TTC549 (cell line): ENCODE results near the gene PRKAG2.
"Not testable (repeated sequence)": the region's sequence is repeated elsewhere in the genome, so short reads cannot be mapped to it uniquely, and the experiment has no call there.

Experiments
- FAIRE-seq: peaks from 2 replicates; lab custom pipeline; 2012; peaks lifted over from hg19 to GRCh38; lab: Jason Lieb, UNC

PRKAG2 gene

GRCh38 chr7:151799506-151799905 is 77.4 kb downstream of the PRKAG2 start:
- no peak for FAIRE-seq

GRCh38 chr7:151798851-151799448 is 78.0 kb downstream of the PRKAG2 start:
- no peak for FAIRE-seq

- not testable (repeated sequence) for FAIRE-seq
Measured at GRCh38 chr7:151797667-151798307, 79.1 kb downstream of the PRKAG2 start.

GRCh38 chr7:151796871-151797537 is 79.9 kb downstream of the PRKAG2 start:
- no peak for FAIRE-seq

- FAIRE-seq = no peak
Measured at GRCh38 chr7:151796091-151796870, 80.6 kb downstream of the PRKAG2 start.

GRCh38 chr7:151795168-151795811 is 81.6 kb downstream of the PRKAG2 start:
- FAIRE-seq = no peak

- FAIRE-seq = no peak
Measured at GRCh38 chr7:151794508-151795167, 82.3 kb downstream of the PRKAG2 start.

- FAIRE-seq = no peak
Measured at GRCh38 chr7:151793991-151794507, 82.9 kb downstream of the PRKAG2 start.

GRCh38 chr7:151793531-151793951 is 83.4 kb downstream of the PRKAG2 start:
- no peak for FAIRE-seq

GRCh38 chr7:151792636-151793035 is 84.3 kb downstream of the PRKAG2 start:
- FAIRE-seq = no peak

- FAIRE-seq = no peak
Measured at GRCh38 chr7:151792086-151792485, 84.8 kb downstream of the PRKAG2 start.

GRCh38 chr7:151790830-151791620 is 85.9 kb downstream of the PRKAG2 start:
- FAIRE-seq = no peak

GRCh38 chr7:151790095-151790829 is 86.7 kb downstream of the PRKAG2 start:
- no peak for FAIRE-seq

GRCh38 chr7:151789380-151789947 is 87.5 kb downstream of the PRKAG2 start:
- no peak for FAIRE-seq

- no peak for FAIRE-seq
Measured at GRCh38 chr7:151787348-151787747, 89.6 kb downstream of the PRKAG2 start.

GRCh38 chr7:151786936-151787335 is 90.0 kb downstream of the PRKAG2 start:
- FAIRE-seq = no peak

- FAIRE-seq = no peak
Measured at GRCh38 chr7:151786241-151786640, 90.7 kb downstream of the PRKAG2 start.

GRCh38 chr7:151785681-151785965 is 91.3 kb downstream of the PRKAG2 start:
- no peak for FAIRE-seq

- FAIRE-seq = no peak
Measured at GRCh38 chr7:151784853-151785680, 91.8 kb downstream of the PRKAG2 start.
